NCI-H1436 treated with DMSO at 0.1 percent for 48 hours (cell line): ENCODE data around the gene CCDC87.
"Not testable (repeated sequence)": the region's sequence is repeated elsewhere in the genome, so short reads cannot be mapped to it uniquely, and the experiment has no call there.

Experiments
- DNase-seq: peaks from one replicate; lab custom pipeline; 2025; lab: John Stamatoyannopoulos, UW

The CCDC87 gene

DNA sequence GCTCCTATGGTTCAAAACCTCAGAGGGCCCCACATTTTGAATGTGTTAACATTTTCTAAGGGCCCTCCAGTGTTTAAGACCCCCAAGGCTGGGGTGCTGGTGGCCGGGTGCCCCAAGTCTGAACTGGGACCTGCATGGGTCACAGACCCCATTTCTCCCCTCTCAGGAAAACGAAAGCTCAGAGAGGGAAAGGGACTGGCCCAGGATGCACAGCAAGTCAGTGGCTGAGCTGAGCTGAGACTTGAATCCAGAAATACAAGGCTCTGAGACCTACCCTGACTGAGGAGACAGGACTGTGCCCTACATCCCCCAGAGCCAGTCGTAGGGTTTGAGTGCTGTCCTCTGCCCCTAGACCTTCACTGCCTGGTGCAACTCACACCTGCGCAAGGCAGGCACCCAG is 42.0 kb downstream of the CCDC87 start:
- no peak for DNase-seq

DNA sequence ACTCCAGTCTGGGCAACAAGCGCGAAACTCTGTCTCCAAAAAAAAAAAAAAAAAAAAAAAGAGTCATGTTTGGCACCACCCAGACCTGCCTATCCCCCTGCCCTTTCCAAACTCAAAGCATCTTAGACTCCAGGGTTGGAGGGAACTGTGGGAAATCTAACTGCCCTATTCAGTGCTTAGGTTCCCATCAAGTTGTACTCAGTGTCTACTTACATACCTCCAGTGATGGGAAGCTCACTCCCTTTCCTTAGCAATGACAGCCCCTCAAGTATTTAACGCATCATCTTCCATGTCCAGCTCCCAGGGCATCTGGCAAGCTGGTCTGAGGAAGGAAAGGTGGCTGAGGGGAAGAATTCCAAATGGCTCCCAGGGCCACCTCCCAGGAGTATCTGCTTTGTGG is 43.2 kb downstream of the CCDC87 start:
- no peak for DNase-seq

DNA sequence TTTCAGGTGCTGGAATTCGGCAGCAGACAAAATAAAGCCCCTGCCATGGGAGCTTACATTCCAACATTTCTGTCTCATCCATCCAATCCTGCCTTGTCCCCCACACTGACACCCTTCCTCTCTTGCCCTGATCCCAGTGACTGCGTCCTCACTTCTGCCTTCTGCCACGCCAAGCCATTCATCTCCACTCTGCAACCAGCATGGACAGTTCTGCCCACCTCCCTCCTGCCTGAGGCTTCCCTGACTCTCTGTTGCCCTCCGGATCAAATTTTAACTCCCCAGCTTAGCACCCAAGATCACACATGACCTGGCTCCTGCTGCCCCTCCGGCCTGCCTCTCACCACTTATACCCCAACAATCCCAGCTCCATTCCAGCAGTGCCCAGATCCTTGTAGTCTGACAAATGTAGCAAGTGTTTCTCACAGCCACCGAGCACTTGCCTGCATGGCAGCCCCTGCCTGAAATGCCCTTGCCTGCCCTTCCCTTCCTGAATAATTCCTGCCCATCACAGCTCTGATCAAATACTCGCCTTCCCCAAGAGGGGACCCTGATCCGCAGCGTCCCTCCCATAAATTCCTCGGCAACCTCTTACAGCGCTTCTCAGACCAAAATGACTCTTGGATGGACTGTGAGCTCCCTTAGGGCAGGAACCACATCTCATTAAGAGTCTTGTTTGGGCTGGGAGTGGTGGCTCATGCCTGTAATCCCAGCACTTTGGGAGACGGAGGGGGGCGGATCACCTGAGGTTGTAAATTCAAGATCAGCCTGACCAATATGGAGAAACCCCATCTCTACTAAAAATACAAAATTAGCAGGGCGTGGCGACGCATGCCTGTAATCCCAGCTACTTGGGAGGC is 43.9 kb downstream of the CCDC87 start:
- no peak for DNase-seq

DNA sequence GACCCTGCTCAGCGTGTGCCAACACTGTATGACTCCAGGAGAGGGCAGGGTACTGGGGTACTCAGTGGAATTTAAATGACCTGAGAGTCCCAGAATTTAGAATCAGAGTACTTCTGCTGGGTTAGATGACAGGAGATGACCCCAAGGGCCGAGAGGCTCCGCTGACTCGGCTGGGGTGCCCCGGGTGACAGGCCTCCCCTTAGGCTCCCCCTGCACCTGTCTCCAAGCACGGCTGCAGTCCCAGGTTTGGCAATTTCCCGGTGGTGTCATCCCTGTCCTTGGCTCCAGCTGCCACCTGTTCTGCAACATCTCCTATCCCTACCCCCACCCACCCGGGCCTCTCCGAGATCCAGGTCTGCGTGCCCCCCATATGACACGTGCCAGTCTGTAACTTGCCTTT is 44.8 kb downstream of the CCDC87 start:
- DNase-seq: no peak

DNA sequence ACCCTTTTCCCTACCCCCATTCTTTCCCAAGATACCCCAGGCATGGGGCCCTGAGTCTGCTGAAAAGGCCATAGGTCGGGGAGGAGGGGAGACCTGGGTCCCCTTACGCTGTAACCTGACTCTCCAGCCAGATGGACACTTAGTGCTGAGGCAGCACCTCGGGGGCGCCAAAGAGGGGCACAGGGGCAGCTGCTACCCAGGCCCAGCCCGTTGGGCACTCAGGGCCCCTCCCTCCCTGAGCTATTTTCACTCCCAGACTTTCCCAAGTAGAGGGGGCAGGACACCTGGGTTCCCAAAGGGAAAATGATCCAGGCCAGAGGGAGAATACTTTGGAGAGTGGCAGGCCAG is 45.2 kb downstream of the CCDC87 start:
- no peak for DNase-seq

DNA sequence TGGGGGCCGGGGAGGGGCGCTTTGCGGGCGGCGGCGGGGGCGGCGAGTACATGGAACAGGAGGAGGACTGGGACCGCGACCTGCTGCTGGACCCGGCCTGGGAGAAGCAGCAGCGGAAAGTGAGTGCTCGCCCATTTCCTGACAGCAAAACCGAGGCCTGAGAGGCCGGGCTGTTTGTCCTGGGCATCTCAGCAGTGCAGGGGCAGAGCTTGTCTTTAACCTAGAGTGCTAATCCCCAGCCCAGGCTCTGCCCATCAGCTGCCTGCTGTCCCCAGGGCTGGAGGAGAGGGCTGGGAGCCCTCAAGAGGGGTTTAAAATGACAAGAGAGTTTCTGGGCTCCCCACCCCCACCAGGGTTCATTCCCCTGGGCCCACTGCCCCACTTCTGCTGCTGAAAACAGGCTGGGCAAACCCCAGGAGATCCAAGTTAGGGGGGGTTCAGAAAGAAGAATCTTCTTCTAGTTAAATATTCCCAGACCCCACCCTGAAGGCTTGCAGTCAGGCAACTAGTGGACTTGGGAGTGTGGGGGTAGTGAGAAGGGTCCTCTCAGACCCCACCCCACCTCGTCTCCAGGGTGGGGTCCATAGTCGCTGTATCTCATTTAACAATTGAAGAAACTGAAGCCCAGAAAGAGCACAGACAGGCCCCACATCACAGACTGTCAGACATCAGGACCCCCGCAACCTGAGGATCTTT is 45.7 kb downstream of the CCDC87 start:
- DNase-seq: no peak

DNA sequence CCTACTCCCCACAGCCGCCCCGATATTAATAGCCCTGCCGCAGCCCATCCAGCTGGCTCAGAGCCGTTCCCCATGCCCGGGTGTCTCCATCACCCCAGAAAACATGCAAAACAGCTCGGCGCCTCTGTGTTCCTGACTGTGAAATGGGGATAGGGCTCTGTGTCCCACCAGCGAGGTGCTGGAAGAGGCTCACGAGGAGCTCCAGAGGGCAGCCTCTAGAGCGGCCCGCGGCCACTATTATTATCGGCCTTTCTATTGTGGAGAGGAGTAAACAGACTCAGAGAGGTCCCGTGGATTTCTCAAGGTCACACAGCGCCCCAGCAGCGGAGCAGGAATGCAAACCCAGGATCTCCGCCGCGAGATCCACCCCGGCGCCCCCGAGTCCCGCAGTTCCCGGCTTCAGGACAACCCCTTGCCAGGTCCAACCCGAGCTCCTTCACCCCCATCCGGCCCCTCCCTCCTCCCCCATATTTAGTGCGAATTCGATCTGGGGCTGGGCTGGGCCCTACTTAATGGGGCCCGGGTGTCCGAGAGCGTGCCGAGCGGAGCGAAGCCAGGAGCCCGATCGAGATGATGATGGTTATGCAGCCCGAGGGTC is 46.4 kb downstream of the CCDC87 start, which contains the start of gene ACTN3:
ACTN3 (plus strand) TSS at position 536 of the 598 bp plus-strand sequence; CDS start at position 571, 35 bp downstream.
- no peak for DNase-seq

DNA sequence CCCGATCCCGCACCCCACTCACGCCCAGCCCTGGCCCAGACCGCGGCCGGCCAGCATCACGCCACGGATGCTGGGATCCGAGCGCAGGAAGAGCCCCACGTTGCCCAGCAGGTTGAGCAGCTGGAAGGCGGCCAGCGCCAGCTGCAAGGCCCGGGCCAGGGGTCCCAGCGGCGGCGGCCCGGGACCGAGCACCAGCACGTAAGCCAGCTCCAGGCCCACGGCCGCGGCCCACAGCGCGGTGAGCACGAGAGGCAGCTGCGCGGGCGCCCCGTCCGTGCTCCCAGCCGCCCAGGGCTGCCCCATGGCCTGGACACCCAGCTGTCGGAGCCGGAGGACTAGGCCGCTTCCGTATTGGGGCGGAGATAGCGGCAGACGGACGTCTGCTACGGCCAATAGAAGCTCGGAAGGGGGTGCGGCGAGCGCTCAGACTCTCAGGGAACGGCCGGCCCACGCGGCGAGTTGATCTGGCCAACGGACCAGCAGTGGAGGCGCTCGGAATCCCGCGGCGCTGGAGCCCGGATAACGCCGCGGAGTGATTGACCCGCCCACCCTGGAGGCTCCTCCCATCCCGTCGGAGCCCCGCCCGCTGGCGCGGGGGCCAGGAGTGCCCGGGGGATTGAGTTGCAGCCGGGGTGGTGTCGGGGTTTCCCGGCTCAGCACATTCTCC is 47.0 kb downstream of the CCDC87 start, which contains the start of gene ZDHHC24:
ZDHHC24 (minus strand) TSS at position 348 of the 667 bp plus-strand sequence; CDS start at position 303, 45 bp downstream.
- DNase-seq: peak; percentile 40

DNA sequence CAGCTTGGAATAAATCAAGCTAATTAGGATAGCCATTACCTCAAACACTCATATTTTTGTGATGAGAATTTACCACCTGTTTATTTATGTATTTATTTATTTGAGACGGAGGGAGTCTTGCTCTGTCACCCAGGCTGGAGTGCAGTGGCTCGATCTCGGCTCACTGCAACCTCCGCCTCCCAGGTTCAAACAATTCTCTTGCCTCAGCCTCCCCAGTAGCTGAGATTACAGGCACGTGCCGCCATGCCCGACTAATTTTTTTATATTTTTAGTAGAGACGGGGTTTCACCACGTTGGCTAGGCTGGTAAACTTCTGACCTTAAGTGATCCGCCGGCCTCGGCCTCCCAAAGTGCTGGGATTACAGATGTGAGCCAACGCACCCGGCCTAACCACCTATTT is 47.9 kb downstream of the CCDC87 start:
- DNase-seq: not testable (repeated sequence)

DNA sequence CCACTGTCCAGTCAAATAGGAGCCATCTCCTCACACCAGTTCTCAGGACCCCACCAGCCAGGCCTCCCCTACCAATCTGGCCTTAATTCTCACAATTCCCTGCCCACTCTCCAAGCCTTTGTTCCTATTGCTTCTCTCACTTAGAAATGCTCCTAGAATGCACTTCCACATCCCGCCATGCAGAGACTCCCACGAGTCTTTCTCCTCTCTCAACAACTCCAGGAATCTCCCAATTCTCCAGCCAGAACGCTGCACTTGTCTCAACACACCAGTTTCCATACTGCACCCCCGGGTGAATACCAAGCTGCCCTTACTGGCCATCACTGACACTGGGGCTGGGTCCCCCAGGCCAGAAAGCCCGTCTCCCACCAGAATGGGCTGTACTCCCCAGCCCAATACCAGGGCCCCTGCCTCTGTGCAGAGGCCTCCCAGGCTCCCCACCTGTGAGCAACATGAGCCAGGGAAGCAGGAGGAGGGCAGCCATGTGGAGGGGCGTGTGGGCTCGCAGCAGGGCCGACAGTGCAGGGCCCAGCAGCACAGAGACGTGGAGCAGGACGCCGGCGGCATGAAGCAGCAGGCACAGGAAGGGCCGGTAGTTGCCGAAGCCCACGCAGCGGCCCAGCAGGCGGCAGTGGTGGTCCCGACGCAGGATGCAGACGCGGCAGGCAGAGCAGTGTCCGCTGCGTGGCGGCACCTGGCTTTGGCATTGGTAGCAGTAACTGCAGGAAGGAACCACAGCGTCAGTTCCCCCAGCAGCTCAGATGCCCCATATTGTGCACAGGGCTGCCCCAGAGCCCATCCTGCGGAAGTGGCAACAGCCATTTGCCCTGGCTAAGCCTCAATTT is 49.4 kb downstream of the CCDC87 start:
- no peak for DNase-seq

DNA sequence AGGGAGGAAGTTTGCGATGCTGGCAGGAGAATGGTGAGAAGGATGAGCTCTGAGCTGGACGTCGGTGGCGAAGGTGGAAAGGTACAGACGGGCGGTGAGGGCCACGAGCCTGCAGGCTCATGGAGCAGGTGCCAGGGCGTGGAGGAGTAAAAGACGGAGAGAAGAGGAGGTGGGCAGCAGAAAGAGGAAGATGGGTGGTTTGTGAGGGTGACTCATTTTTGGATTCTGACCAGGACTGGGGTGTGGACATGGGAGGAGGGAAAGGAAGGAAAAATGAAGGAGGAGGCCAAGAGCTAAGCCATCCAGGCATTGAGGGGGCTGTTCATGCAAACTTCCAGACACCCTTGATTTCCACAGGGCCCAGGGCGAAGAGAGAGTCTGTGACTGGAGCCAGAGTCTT is 50.5 kb downstream of the CCDC87 start:
- DNase-seq: no peak

DNA sequence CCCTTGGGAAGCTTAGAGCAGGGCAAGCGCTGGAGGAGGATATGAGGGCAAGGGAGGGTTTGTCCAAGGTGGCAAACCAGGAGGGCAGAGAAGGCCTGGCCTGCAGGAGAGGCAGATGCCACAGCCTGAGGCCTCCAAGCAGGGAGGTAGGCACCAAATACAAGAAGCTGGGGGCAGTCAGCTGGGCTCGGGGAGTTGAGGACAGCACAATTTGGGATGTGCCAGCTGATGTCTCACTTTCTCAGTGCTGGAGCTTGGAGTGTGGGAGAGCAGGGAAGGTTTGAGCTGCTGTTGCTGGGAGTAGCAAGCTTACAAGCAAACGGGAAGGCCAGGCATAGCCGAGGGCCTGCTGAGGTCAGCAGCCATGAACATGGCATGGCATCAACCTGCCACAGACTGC is 51.0 kb downstream of the CCDC87 start:
- no peak for DNase-seq

DNA sequence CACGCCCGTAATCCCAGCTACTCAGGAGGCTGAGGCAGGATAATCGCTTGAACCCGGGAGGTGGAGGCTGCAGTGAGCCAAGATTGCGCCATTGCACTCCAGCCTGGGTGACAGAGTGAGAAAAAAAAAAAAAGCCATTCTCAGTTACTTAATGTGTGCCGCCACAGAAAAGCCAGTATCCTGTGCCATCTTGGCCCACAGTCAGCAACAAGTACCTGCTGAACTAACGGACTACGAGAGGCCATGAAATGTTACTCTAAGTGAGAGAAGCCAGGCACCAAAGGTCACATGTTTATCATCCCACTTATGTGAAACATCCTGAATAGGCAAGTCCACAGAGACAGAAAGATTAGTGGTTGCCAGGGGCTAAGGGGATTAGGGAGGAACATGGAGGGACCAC is 52.3 kb downstream of the CCDC87 start:
- not testable (repeated sequence) for DNase-seq
